Skeletal muscle satellite cell (primary cell): ENCODE measurements around the gene DOP1A.
A peak's percentile ranks its signal among the peaks of the same experiment; 100 is the strongest.

Experiments used
- H3K27me3 ChIP-seq: 2 replicates; pipeline ENCODE4 v1.7.0; 2013; ENCODE audit warnings: low read length; ENCODE audit not compliant: control insufficient read depth, insufficient read depth
- H3K36me3 ChIP-seq: 2 replicates; pipeline ENCODE4 v1.7.0; 2013; ENCODE audit warnings: mild to moderate bottlenecking, control low read depth, low read length; ENCODE audit not compliant: insufficient read depth
- H3K4me1 ChIP-seq: 2 replicates; pipeline ENCODE4 v1.7.0; 2013; ENCODE audit warnings: low read length; ENCODE audit not compliant: control insufficient read depth, insufficient read depth
- H3K4me2 ChIP-seq: 2 replicates; pipeline ENCODE4 v1.7.0; 2013; ENCODE audit warnings: mild to moderate bottlenecking, low read length
- H3K4me3 ChIP-seq: 2 replicates; pipeline ENCODE4 v1.7.0; 2013; ENCODE audit warnings: low read length
- H3K9ac ChIP-seq: 2 replicates; pipeline ENCODE4 v1.7.0; 2013; ENCODE audit warnings: mild to moderate bottlenecking, low read depth, low read length, moderate library complexity
- H3K9me3 ChIP-seq: replicated peaks from 2 replicates; pipeline ENCODE4 v1.7.0; 2013; ENCODE audit warnings: mild to moderate bottlenecking, control low read depth, low read length

DOP1A gene

GRCh38 chr6:83155794-83156193 lies 88.3 kb downstream of the DOP1A start:
- Histone ChIP-seq H3K4me2 (no peak overlapping the region), H3K4me3 (no peak overlapping the region), H3K9ac (no peak overlapping the region), H3K4me1 (no peaks in the 10 kb centered on the region), H3K9me3 (no peaks in the 10 kb centered on the region), H3K36me3 (peaks cover 28% of the 10 kb centered on the region), H3K27me3 (no peaks in the 10 kb centered on the region)

GRCh38 chr6:83160167-83160566 lies 92.7 kb downstream of the DOP1A start:
- Histone ChIP-seq H3K36me3 (peaks cover 25% of the 10 kb centered on the region), H3K4me3 (no peak overlapping the region), H3K9ac (no peak overlapping the region)

GRCh38 chr6:83167726-83168278 lies 100.3 kb downstream of the DOP1A start:
- H3K4me3 ChIP-seq = no peak overlapping the region
- H3K36me3 ChIP-seq = peaks cover 73% of the 10 kb centered on the region

More at GRCh38 chr6:83160167-83160566, 92.7 kb downstream of the DOP1A start:
- H3K4me1 ChIP-seq = no peaks in the 10 kb centered on the region
- no peaks in the 10 kb centered on the region for H3K27me3 ChIP-seq
- no peaks in the 10 kb centered on the region for H3K9me3 ChIP-seq
- H3K4me2 ChIP-seq = no peak overlapping the region

GRCh38 chr6:83168556-83168955 lies 101.1 kb downstream of the DOP1A start:
- Histone ChIP-seq H3K36me3 (peaks cover 79% of the 10 kb centered on the region), H3K27me3 (no peaks in the 10 kb centered on the region)

More at GRCh38 chr6:83167726-83168278, 100.3 kb downstream of the DOP1A start:
- Histone ChIP-seq H3K9ac (no peak overlapping the region), H3K4me1 (no peaks in the 10 kb centered on the region), H3K27me3 (no peaks in the 10 kb centered on the region), H3K4me2 (no peak overlapping the region), H3K9me3 (no peaks in the 10 kb centered on the region)

GRCh38 chr6:83169106-83169505 lies 101.6 kb downstream of the DOP1A start:
- H3K4me3 ChIP-seq = no peak overlapping the region
- H3K27me3 ChIP-seq = no peaks in the 10 kb centered on the region
- H3K9me3 ChIP-seq = no peaks in the 10 kb centered on the region
- H3K4me1 ChIP-seq = no peaks in the 10 kb centered on the region
- no peak overlapping the region for H3K9ac ChIP-seq
- no peak overlapping the region for H3K4me2 ChIP-seq
- H3K36me3 ChIP-seq = peaks cover 82% of the 10 kb centered on the region

More at GRCh38 chr6:83168556-83168955, 101.1 kb downstream of the DOP1A start:
- no peak overlapping the region for H3K4me2 ChIP-seq
- no peaks in the 10 kb centered on the region for H3K9me3 ChIP-seq
- H3K9ac ChIP-seq = no peak overlapping the region
- no peaks in the 10 kb centered on the region for H3K4me1 ChIP-seq
- no peak overlapping the region for H3K4me3 ChIP-seq

- Histone ChIP-seq H3K9me3 (no peaks in the 10 kb centered on the region), H3K36me3 (peaks cover 84% of the 10 kb centered on the region), H3K27me3 (no peaks in the 10 kb centered on the region), H3K4me3 (no peak overlapping the region), H3K9ac (no peak overlapping the region), H3K4me2 (no peak overlapping the region), H3K4me1 (no peaks in the 10 kb centered on the region)
These were observed 102.0 kb downstream of the DOP1A start for GRCh38 chr6:83169511-83169910.

GRCh38 chr6:83176246-83176645 lies 108.8 kb downstream of the DOP1A start:
- H3K9ac ChIP-seq = no peak overlapping the region
- no peak overlapping the region for H3K4me3 ChIP-seq
- H3K4me2 ChIP-seq = no peak overlapping the region
- no peaks in the 10 kb centered on the region for H3K27me3 ChIP-seq
- H3K4me1 ChIP-seq = no peaks in the 10 kb centered on the region
- no peaks in the 10 kb centered on the region for H3K9me3 ChIP-seq
- peaks cover 84% of the 10 kb centered on the region for H3K36me3 ChIP-seq

GRCh38 chr6:83180426-83180950 lies 113.0 kb downstream of the DOP1A start:
- Histone ChIP-seq H3K4me1 (peaks cover 21% of the 10 kb centered on the region), H3K4me2 (no peak overlapping the region), H3K9ac (no peak overlapping the region), H3K27me3 (no peaks in the 10 kb centered on the region), H3K36me3 (peaks cover 71% of the 10 kb centered on the region), H3K4me3 (no peak overlapping the region), H3K9me3 (no peaks in the 10 kb centered on the region)

GRCh38 chr6:83182114-83182513 lies 114.6 kb downstream of the DOP1A start:
- peaks cover 21% of the 10 kb centered on the region for H3K4me1 ChIP-seq
- H3K27me3 ChIP-seq = no peaks in the 10 kb centered on the region
- no peak overlapping the region for H3K4me2 ChIP-seq
- H3K9ac ChIP-seq = no peak overlapping the region
- no peak overlapping the region for H3K4me3 ChIP-seq
- no peaks in the 10 kb centered on the region for H3K9me3 ChIP-seq
- H3K36me3 ChIP-seq = peaks cover 66% of the 10 kb centered on the region

- H3K36me3 ChIP-seq = peaks cover 63% of the 10 kb centered on the region
- no peaks in the 10 kb centered on the region for H3K9me3 ChIP-seq
- H3K4me3 ChIP-seq = no peak overlapping the region
These were observed 115.8 kb downstream of the DOP1A start for GRCh38 chr6:83183082-83183828.

GRCh38 chr6:83185096-83185495 lies 117.6 kb downstream of the DOP1A start:
- H3K4me1 ChIP-seq = peaks cover 21% of the 10 kb centered on the region
- H3K36me3 ChIP-seq = peaks cover 66% of the 10 kb centered on the region
- no peak overlapping the region for H3K4me2 ChIP-seq
- no peaks in the 10 kb centered on the region for H3K9me3 ChIP-seq
- H3K27me3 ChIP-seq = no peaks in the 10 kb centered on the region
- H3K9ac ChIP-seq = no peak overlapping the region
- no peak overlapping the region for H3K4me3 ChIP-seq

More at GRCh38 chr6:83183082-83183828, 115.8 kb downstream of the DOP1A start:
- no peaks in the 10 kb centered on the region for H3K27me3 ChIP-seq
- H3K4me1 ChIP-seq = peaks cover 21% of the 10 kb centered on the region
- peak overlapping the region; percentile 25 for H3K4me2 ChIP-seq
- no peak overlapping the region for H3K9ac ChIP-seq
